ENCODE data around the gene SFMBT1.
A peak's percentile ranks its signal among the peaks of the same experiment; 100 is the strongest.

The SFMBT1 gene, protein sequence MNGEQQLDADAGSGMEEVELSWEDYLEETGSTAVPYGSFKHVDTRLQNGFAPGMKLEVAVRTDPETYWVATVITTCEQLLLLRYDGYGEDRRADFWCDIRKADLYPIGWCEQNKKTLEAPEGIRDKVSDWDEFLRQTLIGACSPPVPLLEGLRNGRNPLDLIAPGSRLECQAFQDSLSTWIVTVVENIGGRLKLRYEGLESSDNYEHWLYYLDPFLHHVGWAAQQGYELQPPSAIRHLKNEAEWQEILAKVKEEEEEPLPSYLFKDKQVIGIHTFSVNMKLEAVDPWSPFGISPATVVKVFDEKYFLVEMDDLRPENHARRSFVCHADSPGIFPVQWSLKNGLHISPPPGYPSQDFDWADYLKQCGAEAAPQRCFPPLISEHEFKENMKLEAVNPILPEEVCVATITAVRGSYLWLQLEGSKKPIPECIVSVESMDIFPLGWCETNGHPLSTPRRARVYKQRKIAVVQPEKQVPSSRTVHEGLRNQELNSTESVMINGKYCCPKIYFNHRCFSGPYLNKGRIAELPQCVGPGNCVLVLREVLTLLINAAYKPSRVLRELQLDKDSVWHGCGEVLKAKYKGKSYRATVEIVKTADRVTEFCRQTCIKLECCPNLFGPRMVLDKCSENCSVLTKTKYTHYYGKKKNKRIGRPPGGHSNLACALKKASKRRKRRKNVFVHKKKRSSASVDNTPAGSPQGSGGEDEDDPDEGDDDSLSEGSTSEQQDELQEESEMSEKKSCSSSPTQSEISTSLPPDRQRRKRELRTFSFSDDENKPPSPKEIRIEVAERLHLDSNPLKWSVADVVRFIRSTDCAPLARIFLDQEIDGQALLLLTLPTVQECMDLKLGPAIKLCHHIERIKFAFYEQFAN

GRCh38 chr3:53045518-53046170 lies at the start of gene SFMBT1:
Gene SFMBT1 (minus strand): TSS chr3:53046073. CDS start chr3:52969128, 76,945 bp downstream.
- DNase-seq, result peak; percentile 21

GRCh38 chr3:53092942-53093341 lies 47.1 kb upstream of the SFMBT1 start:
- DNase-seq, result no peak

GRCh38 chr3:53092216-53092615 lies 46.3 kb upstream of the SFMBT1 start:
- DNase-seq, result no peak

GRCh38 chr3:53091011-53091410 lies 45.1 kb upstream of the SFMBT1 start:
- DNase-seq, result no peak

GRCh38 chr3:53089511-53089910 lies 43.6 kb upstream of the SFMBT1 start:
- no peak for DNase-seq

DNA sequence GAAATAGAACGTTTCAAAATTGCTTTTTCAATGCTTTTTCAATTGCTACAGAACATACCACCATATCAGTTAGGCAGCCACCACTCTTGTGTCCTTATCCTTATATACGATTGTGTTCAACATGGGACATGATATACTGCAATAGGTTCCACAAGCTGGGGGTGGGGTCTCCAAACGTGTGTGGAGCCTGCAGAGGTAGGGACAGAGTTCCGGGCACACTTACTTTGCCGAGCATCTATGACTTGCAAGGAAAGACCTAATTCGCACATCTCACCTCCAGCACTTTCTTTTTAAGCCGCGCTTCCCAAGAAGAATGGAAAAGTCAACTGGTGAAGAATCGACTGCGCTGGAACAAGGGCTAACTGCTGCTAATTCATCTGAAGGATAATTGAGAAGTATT lies 39.6 kb upstream of the SFMBT1 start:
- DNase-seq, result no peak

DNA sequence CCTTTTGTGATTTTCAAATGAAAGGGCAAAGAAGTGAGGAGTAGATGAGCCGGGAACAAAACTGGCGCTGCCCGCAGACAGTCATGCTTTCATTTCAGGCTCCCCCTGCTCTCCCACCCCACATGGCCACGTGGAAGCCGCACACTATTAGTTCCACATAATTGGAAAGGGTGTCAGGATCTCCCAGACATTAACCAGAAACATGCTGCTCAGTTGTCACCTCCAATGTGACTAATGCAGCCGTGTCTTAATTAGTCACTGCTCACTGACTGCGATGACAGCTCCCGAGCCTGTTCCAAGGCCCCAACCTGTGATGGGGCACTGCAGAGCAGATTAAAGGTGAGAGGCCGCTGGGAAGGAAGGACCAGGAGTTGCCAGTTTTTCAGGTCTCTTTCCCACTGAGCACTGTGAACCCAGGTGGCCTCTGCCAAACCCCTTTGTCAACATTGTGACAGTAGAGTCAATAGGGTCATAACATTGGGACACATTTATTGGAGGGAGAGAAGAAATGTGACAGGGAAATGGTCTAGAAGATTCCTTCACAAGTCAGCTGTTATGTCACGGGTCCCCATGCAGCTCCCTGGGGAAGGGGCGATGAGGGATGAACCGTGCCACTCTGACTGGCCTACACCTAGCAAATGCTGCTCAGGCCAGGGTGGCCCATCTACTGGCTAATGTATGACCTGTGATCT lies 38.6 kb upstream of the SFMBT1 start:
- DNase-seq, result no peak

DNA sequence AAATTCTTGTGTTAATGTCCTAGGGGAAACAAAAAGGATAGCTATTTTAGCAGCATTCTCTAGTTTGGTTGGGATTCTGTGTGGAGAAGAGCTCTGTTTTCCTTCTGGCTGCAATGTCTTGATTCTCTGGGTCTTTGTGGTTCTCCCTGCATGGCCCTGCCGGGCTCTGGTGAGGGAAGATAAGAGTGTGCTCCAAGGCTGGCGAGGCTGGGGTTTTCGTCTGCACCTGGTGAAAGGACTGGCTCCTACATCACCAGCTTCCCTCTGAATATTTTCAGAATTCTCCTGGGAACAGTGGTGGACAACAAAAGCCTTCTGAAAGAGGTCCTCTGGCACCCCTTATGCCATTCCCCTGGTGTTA lies 38.1 kb upstream of the SFMBT1 start:
- DNase-seq, result peak; percentile 19

DNA sequence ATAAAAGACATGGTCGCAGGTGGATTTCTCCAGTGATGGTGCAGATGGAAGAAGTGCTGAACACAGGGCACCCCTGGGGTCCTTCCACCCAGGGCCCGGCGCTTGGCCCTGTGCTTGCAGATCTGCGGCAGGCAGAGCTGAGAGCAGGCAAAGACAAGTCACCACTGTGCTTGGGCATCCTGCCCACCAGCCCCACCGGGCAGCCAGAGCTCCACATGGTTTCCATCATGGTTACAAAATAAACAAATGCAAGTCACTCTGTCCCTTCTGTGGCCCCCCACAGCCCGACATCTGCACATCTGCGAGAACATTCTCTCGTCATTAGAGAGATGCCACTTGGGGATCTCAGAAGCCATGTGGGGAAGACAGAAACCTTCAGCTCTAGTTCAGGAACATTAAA lies 37.6 kb upstream of the SFMBT1 start:
- no peak for DNase-seq

GRCh38 chr3:53082736-53083135 lies 36.9 kb upstream of the SFMBT1 start:
- no peak for DNase-seq

DNA sequence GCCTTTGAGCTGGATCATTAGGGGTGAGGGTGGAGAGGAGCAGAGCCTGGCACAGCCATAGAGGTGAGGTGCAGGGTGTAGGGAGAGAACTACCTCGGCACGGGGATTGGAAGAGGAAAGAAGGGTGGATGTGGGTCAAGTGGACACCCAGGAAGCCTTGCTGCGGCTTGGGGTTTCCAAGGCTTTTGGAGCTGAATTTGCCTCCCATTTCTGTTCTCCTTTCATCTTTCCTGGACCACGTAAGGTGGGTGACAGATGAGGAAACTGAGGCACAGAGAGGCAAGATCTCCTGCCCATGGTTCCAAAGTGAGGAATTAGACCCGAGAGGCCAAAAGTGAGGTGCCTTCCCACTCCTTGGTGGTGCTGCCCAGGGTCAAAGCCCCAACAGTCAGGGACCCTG lies 35.4 kb upstream of the SFMBT1 start:
- no peak for DNase-seq

DNA sequence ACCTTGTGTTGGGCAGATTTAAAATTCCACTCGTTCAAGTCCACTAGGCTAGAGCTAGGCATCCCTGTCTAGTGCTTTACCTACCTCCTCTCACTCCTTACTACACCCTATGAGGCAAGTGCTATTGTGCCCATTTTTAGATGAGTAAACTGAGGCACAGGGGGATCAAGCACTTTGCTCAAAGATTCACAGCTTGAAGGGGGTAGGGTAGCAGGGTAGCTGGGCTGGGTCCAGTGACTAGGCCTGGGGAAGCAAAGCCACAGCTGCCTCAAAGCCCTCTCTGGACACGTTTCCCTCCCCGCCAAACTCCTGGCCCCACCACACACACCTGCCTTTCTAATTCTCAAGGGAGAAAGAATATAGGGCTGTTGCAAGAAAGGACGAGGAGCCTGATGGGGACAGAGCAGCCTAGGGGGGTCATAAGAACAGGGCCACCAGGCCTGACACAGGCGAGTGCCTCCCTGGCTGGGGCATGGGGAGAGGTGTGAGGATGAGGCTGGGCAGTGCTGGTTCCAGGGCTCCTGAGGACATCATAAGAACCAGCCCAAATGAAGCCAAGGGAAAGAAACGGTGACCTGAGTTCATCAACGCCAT lies 34.8 kb upstream of the SFMBT1 start:
- no peak for DNase-seq

GRCh38 chr3:53079791-53080555 lies 34.1 kb upstream of the SFMBT1 start:
- DNase-seq, result no peak

DNA sequence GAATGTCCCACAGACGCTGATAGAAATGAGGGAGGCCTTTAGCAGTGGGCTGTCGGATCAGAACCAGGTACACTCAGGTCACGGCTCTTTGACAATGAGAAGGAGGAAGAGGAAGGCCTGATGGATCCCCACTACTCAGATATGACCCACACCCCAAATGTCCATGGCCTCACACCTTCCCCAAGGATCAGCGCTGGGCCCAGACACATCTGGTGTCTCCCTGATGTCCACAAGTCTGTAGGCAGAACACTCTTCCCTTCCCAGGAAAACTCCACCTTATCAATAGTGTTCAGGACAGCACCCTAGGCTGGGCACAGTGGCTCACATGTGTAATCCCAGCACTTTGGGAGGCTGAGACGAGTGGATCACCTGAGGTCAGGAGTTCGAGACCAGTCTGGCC lies 33.3 kb upstream of the SFMBT1 start:
- DNase-seq, result no peak

GRCh38 chr3:53078656-53079055 lies 32.8 kb upstream of the SFMBT1 start:
- DNase-seq, result no peak

GRCh38 chr3:53077476-53078220 lies 31.8 kb upstream of the SFMBT1 start:
- no peak for DNase-seq

DNA sequence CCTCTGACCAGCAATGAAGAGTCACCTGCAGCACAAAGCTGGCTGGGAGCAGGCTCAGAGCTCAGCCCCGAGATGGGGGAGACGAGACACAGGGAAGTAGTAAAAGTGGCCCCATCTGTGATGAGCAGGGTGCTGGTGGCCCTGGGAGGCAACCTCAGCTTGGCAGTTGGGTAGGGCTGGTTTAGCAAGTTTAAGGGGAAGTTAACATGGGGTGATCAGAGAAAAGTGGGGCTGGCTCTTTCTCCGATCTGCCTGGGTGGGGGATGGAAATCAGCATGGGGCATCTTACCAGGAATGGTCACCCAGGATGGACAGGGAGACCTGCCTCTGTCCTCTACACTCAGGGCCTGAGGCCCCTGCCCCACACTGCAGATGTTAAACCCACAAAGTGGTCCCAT lies 29.9 kb upstream of the SFMBT1 start:
- no peak for DNase-seq

DNA sequence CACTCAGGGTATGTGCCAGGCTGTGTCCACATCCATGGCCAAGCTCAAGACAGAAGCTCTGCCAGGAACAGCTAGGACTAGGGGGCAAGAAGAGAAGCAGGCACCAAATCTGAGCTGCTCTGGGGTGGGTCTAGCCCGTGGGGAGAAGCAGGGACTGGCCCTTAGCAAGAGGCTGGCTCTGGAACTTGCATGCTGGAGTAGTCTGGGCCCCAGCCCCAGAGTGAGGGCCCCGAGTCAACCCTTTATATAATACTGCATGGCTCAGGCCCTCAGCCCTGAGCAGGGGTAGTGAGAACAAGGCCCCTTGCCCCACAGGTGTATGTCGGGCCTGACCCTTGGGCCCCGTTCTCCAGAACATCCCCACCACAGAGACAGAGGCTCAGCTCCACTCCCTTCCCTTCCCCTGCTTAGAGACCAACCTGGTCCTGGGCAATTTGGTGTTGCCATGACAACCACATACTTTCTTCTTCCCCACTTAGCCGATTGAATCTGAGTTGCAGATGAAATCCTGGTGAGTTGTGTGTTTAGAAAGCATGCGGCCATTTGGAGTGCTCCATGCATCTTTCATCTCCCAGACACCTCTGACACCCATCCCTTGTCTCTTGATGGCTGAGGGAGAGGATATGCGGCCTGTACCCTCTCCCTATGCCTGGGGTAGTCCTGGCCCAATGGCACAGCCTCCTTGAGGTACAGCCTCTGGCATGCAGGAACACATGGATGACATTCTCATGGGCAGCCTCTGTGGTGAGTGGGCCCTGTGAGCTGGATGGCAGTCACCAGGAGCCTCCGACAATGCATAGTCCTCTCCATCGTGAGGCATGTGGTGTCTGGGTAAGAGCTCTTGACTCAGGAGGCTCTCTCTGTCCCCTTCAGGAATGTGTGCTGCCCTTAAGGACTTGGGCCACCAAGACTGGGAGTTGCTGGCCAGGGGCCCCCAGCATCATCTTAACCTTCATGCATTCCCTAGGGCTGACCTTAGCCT lies 29.2 kb upstream of the SFMBT1 start:
- no peak for DNase-seq

- no peak for DNase-seq
Measured at GRCh38 chr3:53074366-53074696, 28.5 kb upstream of the SFMBT1 start.
